ENCODE results near the gene MAPK8.

Gene MAPK8

DNA sequence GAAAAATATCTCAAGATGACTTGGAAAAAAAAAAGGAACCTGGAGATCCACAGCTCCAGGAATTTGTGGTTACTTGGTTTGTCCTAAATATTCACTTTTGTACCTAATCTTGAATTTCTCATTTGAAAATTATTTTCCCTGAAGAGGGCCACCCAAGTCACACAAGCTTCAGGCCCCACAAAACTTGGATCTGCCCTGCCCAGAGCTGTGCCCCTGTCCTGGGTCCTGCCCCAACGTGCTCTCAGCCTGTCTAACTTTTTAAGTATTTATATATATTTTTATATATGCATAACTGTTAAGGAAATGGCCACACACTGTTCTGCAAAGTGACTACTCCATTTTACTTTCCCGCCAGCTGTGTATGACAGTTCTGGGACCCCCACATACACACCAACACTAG lies 174.9 kb downstream of the MAPK8 start:
- Histone ChIP-seq H3K4me2 (ENCODE audit: low read depth, low read length) (no peak overlapping the region), H3K27ac (ENCODE audit: low read length) (no peak overlapping the region), H3F3A (ENCODE audit: insufficient read depth, low read length) (no peaks in the 10 kb centered on the region), H3K9me3 (replicated peaks; ENCODE audit: insufficient read depth, low read length) (no peaks in the 10 kb centered on the region), H3K79me2 (ENCODE audit: low read length) (no peaks in the 10 kb centered on the region), H3K36me3 (replicated peaks; ENCODE audit: insufficient read depth, low read length) (no peaks in the 10 kb centered on the region), H3K4me3 (ENCODE audit: low read length) (no peak overlapping the region), H3K4me1 (ENCODE audit: low read length) (no peaks in the 10 kb centered on the region), H3K27me3 (replicated peaks; ENCODE audit: insufficient read depth, low read length) (no peaks in the 10 kb centered on the region), H3K9me2 (replicated peaks; ENCODE audit: insufficient read depth, low read length) (no peaks in the 10 kb centered on the region), H2AFZ (ENCODE audit: low read length) (no peak overlapping the region), H4K20me1 (ENCODE audit: insufficient read depth, low read length) (no peaks in the 10 kb centered on the region), H3K9ac (ENCODE audit: low read length) (no peak overlapping the region)
- DNase-seq, result no peak
- TF ChIP-seq, protein P1, sequence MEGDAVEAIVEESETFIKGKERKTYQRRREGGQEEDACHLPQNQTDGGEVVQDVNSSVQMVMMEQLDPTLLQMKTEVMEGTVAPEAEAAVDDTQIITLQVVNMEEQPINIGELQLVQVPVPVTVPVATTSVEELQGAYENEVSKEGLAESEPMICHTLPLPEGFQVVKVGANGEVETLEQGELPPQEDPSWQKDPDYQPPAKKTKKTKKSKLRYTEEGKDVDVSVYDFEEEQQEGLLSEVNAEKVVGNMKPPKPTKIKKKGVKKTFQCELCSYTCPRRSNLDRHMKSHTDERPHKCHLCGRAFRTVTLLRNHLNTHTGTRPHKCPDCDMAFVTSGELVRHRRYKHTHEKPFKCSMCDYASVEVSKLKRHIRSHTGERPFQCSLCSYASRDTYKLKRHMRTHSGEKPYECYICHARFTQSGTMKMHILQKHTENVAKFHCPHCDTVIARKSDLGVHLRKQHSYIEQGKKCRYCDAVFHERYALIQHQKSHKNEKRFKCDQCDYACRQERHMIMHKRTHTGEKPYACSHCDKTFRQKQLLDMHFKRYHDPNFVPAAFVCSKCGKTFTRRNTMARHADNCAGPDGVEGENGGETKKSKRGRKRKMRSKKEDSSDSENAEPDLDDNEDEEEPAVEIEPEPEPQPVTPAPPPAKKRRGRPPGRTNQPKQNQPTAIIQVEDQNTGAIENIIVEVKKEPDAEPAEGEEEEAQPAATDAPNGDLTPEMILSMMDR (IDR thresholded peaks at IDR 0.05; ENCODE audit: low read length), result no peak

DNA sequence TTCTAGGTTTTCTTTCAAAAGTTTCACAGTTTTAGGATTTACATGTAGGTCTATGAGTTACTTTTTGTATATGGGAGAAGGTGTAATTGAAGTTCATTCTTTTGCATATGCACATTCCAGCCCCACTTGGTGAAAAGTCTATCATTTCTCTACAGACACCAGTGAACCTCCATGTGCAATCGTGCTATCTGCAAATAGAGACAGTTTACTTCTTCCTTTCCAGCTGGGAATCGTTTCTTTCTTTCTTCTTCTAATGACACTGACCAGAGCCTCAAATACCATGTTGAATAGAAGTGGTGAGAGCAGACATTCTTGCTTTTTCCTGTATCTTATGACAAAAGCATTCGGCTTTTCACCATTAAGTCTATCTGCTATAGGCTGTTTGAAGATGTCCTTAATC lies 175.7 kb downstream of the MAPK8 start:
- Histone ChIP-seq H3K36me3 (replicated peaks; ENCODE audit: insufficient read depth, low read length) (no peaks in the 10 kb centered on the region), H3K27me3 (replicated peaks; ENCODE audit: insufficient read depth, low read length) (no peaks in the 10 kb centered on the region), H3F3A (ENCODE audit: insufficient read depth, low read length) (no peaks in the 10 kb centered on the region), H3K4me2 (ENCODE audit: low read depth, low read length) (no peak overlapping the region), H3K4me1 (ENCODE audit: low read length) (no peaks in the 10 kb centered on the region), H3K9me3 (replicated peaks; ENCODE audit: insufficient read depth, low read length) (no peaks in the 10 kb centered on the region), H3K9ac (ENCODE audit: low read length) (no peak overlapping the region), H3K27ac (ENCODE audit: low read length) (no peak overlapping the region), H3K9me2 (replicated peaks; ENCODE audit: insufficient read depth, low read length) (no peaks in the 10 kb centered on the region), H4K20me1 (ENCODE audit: insufficient read depth, low read length) (no peaks in the 10 kb centered on the region), H2AFZ (ENCODE audit: low read length) (no peak overlapping the region), H3K4me3 (ENCODE audit: low read length) (no peak overlapping the region), H3K79me2 (ENCODE audit: low read length) (no peaks in the 10 kb centered on the region)
- no peak for DNase-seq
- TF ChIP-seq EZH2 (optimal IDR thresholded peaks at IDR 0.05; ENCODE audit: low read depth, low read length), result no peak
- no peak for TF ChIP-seq EZH2phosphoT487 (IDR thresholded peaks at IDR 0.05; ENCODE audit: low read length)
- TF ChIP-seq, protein P1 (IDR thresholded peaks at IDR 0.05; ENCODE audit: low read length), result no peak

DNA sequence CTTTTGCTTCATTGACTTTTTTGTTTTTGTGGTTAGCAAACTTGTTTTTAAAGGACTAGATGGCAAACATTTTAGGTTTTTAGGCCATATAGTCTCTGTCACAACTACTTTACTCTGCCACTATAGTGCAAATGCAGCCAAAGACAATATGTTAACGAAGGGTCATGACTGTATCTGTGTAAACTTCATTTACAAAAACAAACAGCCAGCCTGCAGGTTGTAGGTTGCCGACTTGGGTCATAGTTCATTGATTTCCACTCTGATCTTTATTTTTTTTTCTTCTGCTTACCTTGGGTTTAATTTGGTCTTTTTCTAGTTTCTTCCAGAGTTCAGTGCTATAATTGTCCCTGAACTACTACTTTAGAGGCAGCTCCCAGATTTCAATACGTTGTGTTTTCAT lies 178.4 kb downstream of the MAPK8 start:
- Histone ChIP-seq H3K4me1 (ENCODE audit: low read length) (no peaks in the 10 kb centered on the region), H3F3A (ENCODE audit: insufficient read depth, low read length) (no peaks in the 10 kb centered on the region), H3K4me2 (ENCODE audit: low read depth, low read length) (no peak overlapping the region), H3K9ac (ENCODE audit: low read length) (no peak overlapping the region), H3K36me3 (replicated peaks; ENCODE audit: insufficient read depth, low read length) (no peaks in the 10 kb centered on the region), H3K4me3 (ENCODE audit: low read length) (no peak overlapping the region), H3K27me3 (replicated peaks; ENCODE audit: insufficient read depth, low read length) (no peaks in the 10 kb centered on the region), H3K79me2 (ENCODE audit: low read length) (no peaks in the 10 kb centered on the region), H3K27ac (ENCODE audit: low read length) (no peak overlapping the region), H2AFZ (ENCODE audit: low read length) (no peak overlapping the region), H3K9me3 (replicated peaks; ENCODE audit: insufficient read depth, low read length) (no peaks in the 10 kb centered on the region), H3K9me2 (replicated peaks; ENCODE audit: insufficient read depth, low read length) (no peaks in the 10 kb centered on the region), H4K20me1 (ENCODE audit: insufficient read depth, low read length) (no peaks in the 10 kb centered on the region)
- no peak for DNase-seq
- TF ChIP-seq, protein P1 (IDR thresholded peaks at IDR 0.05; ENCODE audit: low read length), result no peak
- TF ChIP-seq EZH2phosphoT487 (IDR thresholded peaks at IDR 0.05; ENCODE audit: low read length) (no peak), EZH2 (optimal IDR thresholded peaks at IDR 0.05; ENCODE audit: low read depth, low read length) (no peak)

All from MM.1S (cell line).